HepG2 (cell line): ENCODE measurements around the gene JAZF1.

ENCODE experiments used
- JUND ChIP-seq: sonication (generic); formaldehyde crosslinking; IDR thresholded peaks from 2 replicates; pipeline ENCODE4 v1.8.0; 2022; ENCODE audit warnings: mild to moderate bottlenecking, missing genetic modification reagents
- USF2 ChIP-seq, 2 experiments: sonication (generic) in 1 of 2; formaldehyde crosslinking in 1 of 2; IDR thresholded peaks; 2 replicates each; pipeline versions ENCODE4 v1.5.1 to v1.6.1; 2011 to 2020; ENCODE audit warnings: borderline replicate concordance in 1 of 2, low read depth in 1 of 2, low read length in 1 of 2, mild to moderate bottlenecking in 1 of 2, missing genetic modification reagents in 1 of 2, moderate library complexity in 1 of 2
- ZBTB43 ChIP-seq: sonication (generic); formaldehyde crosslinking; conservative IDR thresholded peaks from 2 replicates; pipeline ENCODE4 v1.4.0; 2020; ENCODE audit warnings: missing genetic modification reagents

GRCh38 chr7:28145931-28146330, 34.7 kb downstream of the JAZF1 start:
- TF ChIP-seq JUND (CRISPR knock-in tag): no peak
- no peak for TF ChIP-seq USF2 (IDR thresholded peaks at IDR 0.05; ENCODE audit: low read depth, low read length)
- no peak for TF ChIP-seq USF2 (CRISPR knock-in tag; IDR thresholded peaks at IDR 0.05; ENCODE audit: borderline replicate concordance)
- no peak for TF ChIP-seq ZBTB43
